ENCODE measurements around the gene HABP2. TPM values are rescaled to one million over a fixed set of nuclear protein-coding genes. Genes with fewer than 3 reads are reported as not detected.

The HABP2 gene
- total RNA-seq, 2 donors from 2014 or later, result not detected

DNA sequence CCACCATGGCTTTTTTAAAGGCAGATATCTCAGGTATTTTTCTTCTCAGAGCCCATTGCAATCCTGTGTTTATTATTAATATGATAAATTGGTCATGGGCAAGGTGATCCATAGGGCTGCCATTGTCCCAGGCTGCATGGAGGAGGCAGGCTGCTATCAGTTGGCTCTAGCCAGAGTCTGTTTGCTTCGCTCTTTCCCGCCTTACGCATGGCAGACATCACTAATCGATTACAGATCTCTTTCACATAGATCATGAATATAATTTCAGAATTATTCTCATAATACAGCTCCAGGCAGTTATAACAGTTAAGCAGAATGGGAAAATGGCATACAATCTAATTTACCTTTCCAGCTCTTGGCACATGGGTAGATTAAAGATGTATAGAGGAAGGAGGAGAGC, 30.4 kb upstream of the HABP2 start:
- no peak overlapping the region for H3K4me3 ChIP-seq
- no peak overlapping the region for H3K27ac ChIP-seq
- TF ChIP-seq, protein P1, sequence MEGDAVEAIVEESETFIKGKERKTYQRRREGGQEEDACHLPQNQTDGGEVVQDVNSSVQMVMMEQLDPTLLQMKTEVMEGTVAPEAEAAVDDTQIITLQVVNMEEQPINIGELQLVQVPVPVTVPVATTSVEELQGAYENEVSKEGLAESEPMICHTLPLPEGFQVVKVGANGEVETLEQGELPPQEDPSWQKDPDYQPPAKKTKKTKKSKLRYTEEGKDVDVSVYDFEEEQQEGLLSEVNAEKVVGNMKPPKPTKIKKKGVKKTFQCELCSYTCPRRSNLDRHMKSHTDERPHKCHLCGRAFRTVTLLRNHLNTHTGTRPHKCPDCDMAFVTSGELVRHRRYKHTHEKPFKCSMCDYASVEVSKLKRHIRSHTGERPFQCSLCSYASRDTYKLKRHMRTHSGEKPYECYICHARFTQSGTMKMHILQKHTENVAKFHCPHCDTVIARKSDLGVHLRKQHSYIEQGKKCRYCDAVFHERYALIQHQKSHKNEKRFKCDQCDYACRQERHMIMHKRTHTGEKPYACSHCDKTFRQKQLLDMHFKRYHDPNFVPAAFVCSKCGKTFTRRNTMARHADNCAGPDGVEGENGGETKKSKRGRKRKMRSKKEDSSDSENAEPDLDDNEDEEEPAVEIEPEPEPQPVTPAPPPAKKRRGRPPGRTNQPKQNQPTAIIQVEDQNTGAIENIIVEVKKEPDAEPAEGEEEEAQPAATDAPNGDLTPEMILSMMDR (IDR thresholded peaks at IDR 0.05), result no peak

DNA sequence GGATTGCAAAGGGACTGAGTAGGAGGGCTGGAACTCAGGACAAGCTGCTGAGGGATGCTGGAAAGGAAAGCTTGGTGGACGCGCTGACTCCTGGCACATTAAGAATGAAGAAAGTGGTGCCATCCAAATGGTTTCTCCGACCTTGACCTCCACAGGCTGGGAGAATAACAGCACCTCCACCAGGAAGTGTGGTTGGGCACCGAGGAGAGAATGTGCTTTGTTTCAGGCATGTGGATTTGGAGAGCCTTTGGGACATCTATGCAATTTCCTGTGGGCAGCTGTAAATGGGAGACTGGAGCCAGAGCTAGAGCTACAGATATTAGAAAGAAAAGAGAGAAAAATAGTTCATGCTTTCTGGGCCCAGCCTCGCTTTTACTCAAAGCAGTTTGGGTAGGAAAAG, 29.8 kb upstream of the HABP2 start:
- no peaks in the 10 kb centered on the region for H3K27me3 ChIP-seq
- H3K27ac ChIP-seq, result no peak overlapping the region
- H3K4me3 ChIP-seq, result no peak overlapping the region
- TF ChIP-seq, protein P1 (IDR thresholded peaks at IDR 0.05), result no peak
- no peaks in the 10 kb centered on the region for H3K9me3 ChIP-seq
- H3K36me3 ChIP-seq, result no peaks in the 10 kb centered on the region
- DNase-seq (ENCODE audit: low spot score), result no peak
- H3K4me1 ChIP-seq, result peaks cover 0 to 14% of the 10 kb centered on the region in 2 donors

More for the DNA sequence above, 30.4 kb upstream of the HABP2 start:
- no peaks in the 10 kb centered on the region for H3K27me3 ChIP-seq
- no peaks in the 10 kb centered on the region for H3K9me3 ChIP-seq
- no peaks in the 10 kb centered on the region for H3K36me3 ChIP-seq
- peaks cover 0 to 14% of the 10 kb centered on the region in 2 donors for H3K4me1 ChIP-seq
- no peak for DNase-seq (ENCODE audit: low spot score)

DNA sequence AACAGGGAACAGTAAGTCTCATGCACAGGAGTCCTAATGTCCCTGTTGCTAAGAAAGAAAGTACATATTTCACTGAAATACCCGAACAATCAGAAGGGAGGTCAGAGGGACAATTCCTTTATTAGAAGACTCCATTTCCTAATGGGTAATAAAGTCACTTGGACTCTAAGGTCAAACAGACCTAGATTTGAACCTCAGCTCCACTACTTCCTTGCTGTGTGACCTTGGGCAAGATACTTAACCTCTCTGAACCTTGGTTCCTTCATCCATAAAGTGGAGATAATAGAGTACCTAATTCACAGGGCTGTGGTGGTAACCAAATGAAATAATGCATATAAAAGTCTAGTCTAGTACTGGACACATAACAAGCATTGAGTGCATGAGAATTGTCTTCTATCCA, 29.2 kb upstream of the HABP2 start:
- DNase-seq (ENCODE audit: low spot score), result no peak
- TF ChIP-seq, protein P1 (IDR thresholded peaks at IDR 0.05), result no peak
- no peaks in the 10 kb centered on the region for H3K36me3 ChIP-seq
- no peaks in the 10 kb centered on the region for H3K9me3 ChIP-seq
- H3K27me3 ChIP-seq, result no peaks in the 10 kb centered on the region
- H3K4me1 ChIP-seq, result peaks cover 0 to 10% of the 10 kb centered on the region in 2 donors
- H3K27ac ChIP-seq, result no peak overlapping the region
- H3K4me3 ChIP-seq, result no peak overlapping the region

DNA sequence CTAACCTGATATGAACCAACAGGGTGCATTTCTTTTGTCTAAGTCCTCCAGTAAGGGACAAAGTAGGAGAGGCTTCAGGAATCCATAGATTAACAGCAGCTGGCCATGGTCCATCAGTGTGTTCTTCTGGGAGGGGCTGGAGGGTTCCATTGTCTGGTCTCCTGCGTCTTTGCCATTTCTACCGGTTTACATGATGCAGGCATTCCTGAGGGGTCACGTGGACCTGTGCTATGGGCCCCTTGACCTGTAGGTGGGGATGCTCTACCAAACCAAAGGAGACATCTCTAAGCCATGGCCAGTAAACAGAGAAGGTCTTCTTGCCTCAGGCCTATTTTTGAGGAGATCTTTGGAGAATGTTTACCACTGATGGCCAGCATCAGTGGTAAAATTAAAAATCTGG, 28.7 kb upstream of the HABP2 start:
- no peaks in the 10 kb centered on the region for H3K36me3 ChIP-seq
- H3K27me3 ChIP-seq, result no peaks in the 10 kb centered on the region
- no peak overlapping the region for H3K27ac ChIP-seq
- no peak overlapping the region for H3K4me3 ChIP-seq
- H3K4me1 ChIP-seq, result peaks cover 0 to 5% of the 10 kb centered on the region in 2 donors
- no peak for DNase-seq (ENCODE audit: low spot score)
- TF ChIP-seq, protein P1 (IDR thresholded peaks at IDR 0.05), result no peak
- no peaks in the 10 kb centered on the region for H3K9me3 ChIP-seq

DNA sequence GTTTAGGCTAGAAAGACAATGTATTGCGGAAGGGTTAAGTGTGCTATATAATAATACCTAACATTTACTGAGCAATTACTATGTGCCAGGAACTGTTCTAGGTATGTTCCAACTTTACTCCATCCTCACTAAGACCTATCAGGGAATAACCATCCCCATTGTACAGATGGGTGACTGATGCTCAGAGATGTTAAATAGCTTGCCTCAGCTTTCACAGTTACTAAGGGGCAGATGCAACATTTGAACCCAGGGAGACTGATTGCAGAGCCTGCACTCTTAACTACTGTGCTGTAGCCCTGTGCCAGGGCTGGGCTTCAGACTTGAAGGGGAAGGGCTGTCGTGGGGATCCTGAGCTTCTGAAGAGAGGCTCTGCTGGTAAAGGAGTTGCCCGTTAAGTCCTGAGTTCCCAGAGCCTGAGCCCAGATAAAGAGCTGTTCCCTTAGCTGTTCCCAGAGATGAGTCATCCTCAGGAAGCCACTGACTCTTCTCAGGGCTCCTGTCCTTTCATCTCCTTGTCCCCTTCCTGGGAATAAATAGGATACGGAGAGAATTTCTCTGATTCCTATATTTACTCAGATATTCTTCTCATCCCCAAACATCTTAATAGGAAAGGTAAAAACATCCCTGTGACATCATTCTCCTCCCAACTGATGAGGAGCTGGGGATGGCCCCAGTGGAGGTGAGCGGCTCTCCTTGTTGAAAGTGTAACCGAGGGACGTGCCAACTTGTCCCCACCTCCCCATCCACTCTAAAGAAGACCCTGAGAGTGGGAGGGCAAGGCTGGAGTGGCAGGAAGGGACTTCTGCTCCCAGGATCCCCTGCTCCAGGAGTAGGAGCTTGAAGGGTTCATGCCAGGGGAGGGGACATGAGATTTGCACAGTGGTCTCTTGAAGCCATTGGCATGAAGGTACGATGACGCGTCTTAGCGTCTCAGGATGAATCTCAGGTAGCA, 28.0 kb upstream of the HABP2 start:
- TF ChIP-seq, protein P1 (IDR thresholded peaks at IDR 0.05), result no peak
- Histone ChIP-seq H3K9me3 (no peaks in the 10 kb centered on the region), H3K27ac (no peak overlapping the region), H3K4me3 (no peak overlapping the region), H3K27me3 (no peaks in the 10 kb centered on the region), H3K36me3 (no peaks in the 10 kb centered on the region), H3K4me1 (peaks cover 0 to 5% of the 10 kb centered on the region in 2 donors)
- DNase-seq (ENCODE audit: low spot score), result no peak

Data from right atrium auricular region (tissue), 2 donors.